ENCODE results near the gene DLG5. TPM values are rescaled to one million over a fixed set of nuclear protein-coding genes. Genes with fewer than 3 reads are reported as not detected.

Gene DLG5
- total RNA-seq, 4 donors from 2014 or later: 52.0 to 127 (median 56.3) TPM

- H3K9me3 ChIP-seq: no peaks in the 10 kb centered on the region
- H3K27ac ChIP-seq: peak overlapping the region in 1 of 4 donors; percentile 93
- peaks cover 0 to 38% of the 10 kb centered on the region in 2 donors for H3K36me3 ChIP-seq
- peaks cover 0 to 78% (median 0%) of the 10 kb centered on the region in 3 donors for H3K4me1 ChIP-seq
- H3K4me3 ChIP-seq: no peak overlapping the region
- TF ChIP-seq POLR2AphosphoS5 (IDR thresholded peaks at IDR 0.05): no peak
- no peak for TF ChIP-seq EP300 (IDR thresholded peaks at IDR 0.05)
- 82 to 100% methylated on average over 1 to 3 of the region's 3 CpGs for WGBS, 2 donors (ENCODE audit: low coverage in 1 of 2)
- H3K27me3 ChIP-seq: no peaks in the 10 kb centered on the region
- ATAC-seq: peak; percentile 24
Measured at GRCh38 chr10:77866598-77866997, 60.0 kb downstream of the DLG5 start.

- TF ChIP-seq EP300 (IDR thresholded peaks at IDR 0.05): no peak
- TF ChIP-seq POLR2AphosphoS5 (IDR thresholded peaks at IDR 0.05): no peak
- TF ChIP-seq POLR2A (IDR thresholded peaks at IDR 0.05): no peak
- TF ChIP-seq CTCF (IDR thresholded peaks at IDR 0.05): no peak
- 52 to 66% methylated on average over 9 to 13 of the region's 17 CpGs for WGBS, 2 donors (ENCODE audit: low coverage in 1 of 2)
- H3K27me3 ChIP-seq: no peaks in the 10 kb centered on the region
- peak overlapping the region in 2 of 4 donors; percentile 28 to 93 for H3K27ac ChIP-seq
- ATAC-seq: no peak
- H3K4me3 ChIP-seq: no peak overlapping the region
- H3K36me3 ChIP-seq: peaks cover 0 to 38% of the 10 kb centered on the region in 2 donors
- H3K4me1 ChIP-seq: peaks cover 0 to 77% (median 0%) of the 10 kb centered on the region in 3 donors
- H3K9me3 ChIP-seq: no peaks in the 10 kb centered on the region
Measured at GRCh38 chr10:77865580-77866324, 60.8 kb downstream of the DLG5 start.

- H3K36me3 ChIP-seq: peaks cover 0 to 43% of the 10 kb centered on the region in 2 donors
- H3K4me1 ChIP-seq: peaks cover 0 to 63% (median 0%) of the 10 kb centered on the region in 3 donors
- WGBS, 2 donors (ENCODE audit: low coverage in 1 of 2): 88 to 97% methylated on average over 4 of the region's 11 CpGs
- peak overlapping the region in 3 of 4 donors; percentile 12 to 93 (median 12) for H3K27ac ChIP-seq
- no peak for TF ChIP-seq EP300 (IDR thresholded peaks at IDR 0.05)
- ATAC-seq: no peak
- H3K27me3 ChIP-seq: no peaks in the 10 kb centered on the region
- no peak overlapping the region for H3K4me3 ChIP-seq
- no peaks in the 10 kb centered on the region for H3K9me3 ChIP-seq
Measured at GRCh38 chr10:77864151-77864851, 62.3 kb downstream of the DLG5 start.

GRCh38 chr10:77863446-77863845, 63.1 kb downstream of the DLG5 start:
- WGBS, 2 donors (ENCODE audit: low coverage in 1 of 2): 71% methylated on average over 1 of the region's 1 CpG; no CpG with 5 or more reads in 1 of the 2 donors
- H3K27ac ChIP-seq: peak overlapping the region in 3 of 4 donors; percentile 12 to 93 (median 12)
- no peak for ATAC-seq

GRCh38 chr10:77862595-77862994, 64.0 kb downstream of the DLG5 start:
- H3K9me3 ChIP-seq: no peaks in the 10 kb centered on the region
- H3K27ac ChIP-seq: no peak overlapping the region
- H3K4me3 ChIP-seq: no peak overlapping the region
- WGBS, 2 donors (ENCODE audit: low coverage in 1 of 2): 79 to 100% methylated on average over 2 of the region's 2 CpGs
- peaks cover 0 to 28% of the 10 kb centered on the region in 2 donors for H3K36me3 ChIP-seq
- ATAC-seq: no peak
- TF ChIP-seq POLR2AphosphoS5 (IDR thresholded peaks at IDR 0.05) (no peak), POLR2A (IDR thresholded peaks at IDR 0.05) (no peak), EP300 (IDR thresholded peaks at IDR 0.05) (no peak), CTCF (IDR thresholded peaks at IDR 0.05) (no peak)
- H3K27me3 ChIP-seq: no peaks in the 10 kb centered on the region
- H3K4me1 ChIP-seq: peaks cover 0 to 52% (median 0%) of the 10 kb centered on the region in 3 donors

More at GRCh38 chr10:77863446-77863845, 63.1 kb downstream of the DLG5 start:
- TF ChIP-seq POLR2A (IDR thresholded peaks at IDR 0.05) (no peak), CTCF (IDR thresholded peaks at IDR 0.05) (no peak), POLR2AphosphoS5 (IDR thresholded peaks at IDR 0.05) (no peak), EP300 (IDR thresholded peaks at IDR 0.05) (no peak)
- Histone ChIP-seq H3K9me3 (no peaks in the 10 kb centered on the region), H3K27me3 (no peaks in the 10 kb centered on the region), H3K36me3 (peaks cover 0 to 36% of the 10 kb centered on the region in 2 donors), H3K4me1 (peaks cover 0 to 54% (median 0%) of the 10 kb centered on the region in 3 donors), H3K4me3 (no peak overlapping the region)

Measured in gastroesophageal sphincter (tissue), 4 donors.